Gastroesophageal sphincter (tissue), 4 donors: ENCODE measurements around the gene HACD2. TPM values are rescaled to one million over a fixed set of nuclear protein-coding genes. Genes with fewer than 3 reads are reported as not detected.
A peak's percentile ranks its signal among the peaks of the same experiment; 100 is the strongest.

ENCODE experiments used
- ATAC-seq: fragments of 150-250 bp; one replicate; pipeline ENCODE4 v1.9.1; 2016; ENCODE audit warnings: mild to moderate bottlenecking, moderate library complexity
- H3K27ac ChIP-seq, 4 donors: fragments of 200-600 bp; sonication (generic) in 3 of 4; 1 replicate in 3 of 4; 2 replicates in 1 of 4; pipeline ENCODE4 v1.5.1; 2016 to 2019
- H3K27me3 ChIP-seq: fragments of 200-600 bp; sonication (generic); one replicate; pipeline ENCODE4 v1.5.1; 2019
- H3K36me3 ChIP-seq, 2 donors: fragments of 200-600 bp; sonication (generic); one replicate each; pipeline ENCODE4 v1.5.1; 2019; ENCODE audit warnings: control low read depth in 1 of 2
- H3K4me1 ChIP-seq, 3 donors: fragments of 200-600 bp; sonication (generic); 1 replicate in 2 of 3; 2 replicates in 1 of 3; pipeline ENCODE4 v1.5.1; 2016 to 2019; ENCODE audit warnings: control low read depth in 2 of 3
- H3K4me3 ChIP-seq, 2 donors: fragments of 200-600 bp; sonication (generic); one replicate each; pipeline ENCODE4 v1.5.1; 2019; ENCODE audit warnings: mild to moderate bottlenecking in 1 of 2, moderate library complexity in 1 of 2
- H3K9me3 ChIP-seq, 3 donors: fragments of 200-600 bp; sonication (generic); one replicate each; pipeline ENCODE4 v1.5.1; 2017 to 2019; ENCODE audit warnings: control low read depth in 2 of 3
- EP300 ChIP-seq: sonication (generic); formaldehyde crosslinking; IDR thresholded peaks from one replicate; pipeline ENCODE4 v1.6.1; 2017; ENCODE audit warnings: antibody characterized with exemption, mild to moderate bottlenecking
- POLR2A ChIP-seq, 2 donors: fragments of 450-650 bp; IDR thresholded peaks; one replicate each; pipeline ENCODE4 v1.6.1; 2017; ENCODE audit warnings: antibody characterized with exemption in 2 of 2, mild to moderate bottlenecking in 2 of 2, moderate library complexity in 1 of 2
- POLR2AphosphoS5 ChIP-seq: sonication (generic); formaldehyde crosslinking; IDR thresholded peaks from one replicate; pipeline ENCODE4 v1.6.1; 2017; ENCODE audit warnings: antibody characterized with exemption
- WGBS, 2 donors: methylation state at CpG; one replicate each; pipeline ENCODE4 v1.1.5; 2018; ENCODE audit warnings: low coverage in 1 of 2; 5-methylcytosine and 5-hydroxymethylcytosine counted together
- total RNA-seq, 4 donors: library from RNA; depleted of rRNA; stranded (reverse); fragments of >200 nt; gene quantifications; one replicate each; pipeline ENCODE4 v1.1.0, GENCODE V29; 2016
- TF ChIP-seq, protein P1 (sequence below), 4 experiments: fragments of 200-600 bp in 2 of 4; fragments of 450-650 bp in 2 of 4; sonication (generic) in 1 of 4; IDR thresholded peaks; one replicate each; pipeline ENCODE4 v1.5.1; 2017 to 2019; ENCODE audit warnings: antibody characterized with exemption in 4 of 4, mild to moderate bottlenecking in 2 of 4, moderate library complexity in 2 of 4

Gene HACD2
- total RNA-seq, 4 donors from 2014 or later = 21.3 to 36.7 (median 28.1) TPM

DNA sequence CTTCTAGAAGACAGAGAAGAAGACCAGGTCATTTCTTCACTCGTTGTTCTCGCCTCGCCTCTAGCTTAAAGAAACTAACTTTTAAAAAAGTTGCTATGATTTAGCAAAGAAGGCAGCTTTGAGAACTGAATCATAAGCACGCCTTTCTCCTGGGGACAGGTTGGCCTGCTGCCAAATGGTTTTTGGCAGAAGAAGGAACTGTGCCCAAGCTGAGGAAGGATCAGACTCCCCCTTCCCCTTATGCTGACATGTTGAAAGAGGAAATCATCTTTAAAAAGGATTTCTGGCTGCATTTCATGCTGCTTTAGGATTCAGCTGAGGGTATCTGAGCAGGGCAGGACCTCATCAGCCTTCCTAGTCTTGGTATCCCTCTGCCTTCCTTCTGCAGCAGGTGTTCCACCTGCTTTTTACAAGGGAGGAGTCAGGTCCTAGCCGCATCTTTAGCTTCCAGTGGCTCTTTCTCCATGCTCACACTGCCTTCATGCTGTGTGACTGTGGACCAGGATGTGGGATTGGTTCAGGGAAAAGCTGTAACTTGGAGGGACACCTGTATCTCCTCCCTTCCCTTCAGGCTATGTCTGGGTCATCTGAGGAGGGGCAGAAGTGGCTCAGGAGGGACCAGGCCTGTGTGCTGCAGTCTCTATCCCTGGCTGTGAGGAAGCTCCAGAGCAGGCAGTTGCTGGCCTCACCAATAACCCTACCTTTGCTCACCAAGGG lies 34.1 kb upstream of the HACD2 start:
- no peaks in the 10 kb centered on the region for H3K27me3 ChIP-seq
- peaks cover 3 to 63% of the 10 kb centered on the region in 2 donors for H3K36me3 ChIP-seq
- WGBS, 2 donors = 17 to 19% methylated on average over 4 of the region's 5 CpGs
- peak overlapping the region; percentile 93 to 96 (median 94) for H3K27ac ChIP-seq
- no peaks in the 10 kb centered on the region for H3K9me3 ChIP-seq
- TF ChIP-seq POLR2AphosphoS5 (peak; percentile 85), EP300 (no peak), POLR2A (IDR thresholded peaks at IDR 0.05) (peak in 1 of 2 donors; percentile 9)
- TF ChIP-seq, protein P1, sequence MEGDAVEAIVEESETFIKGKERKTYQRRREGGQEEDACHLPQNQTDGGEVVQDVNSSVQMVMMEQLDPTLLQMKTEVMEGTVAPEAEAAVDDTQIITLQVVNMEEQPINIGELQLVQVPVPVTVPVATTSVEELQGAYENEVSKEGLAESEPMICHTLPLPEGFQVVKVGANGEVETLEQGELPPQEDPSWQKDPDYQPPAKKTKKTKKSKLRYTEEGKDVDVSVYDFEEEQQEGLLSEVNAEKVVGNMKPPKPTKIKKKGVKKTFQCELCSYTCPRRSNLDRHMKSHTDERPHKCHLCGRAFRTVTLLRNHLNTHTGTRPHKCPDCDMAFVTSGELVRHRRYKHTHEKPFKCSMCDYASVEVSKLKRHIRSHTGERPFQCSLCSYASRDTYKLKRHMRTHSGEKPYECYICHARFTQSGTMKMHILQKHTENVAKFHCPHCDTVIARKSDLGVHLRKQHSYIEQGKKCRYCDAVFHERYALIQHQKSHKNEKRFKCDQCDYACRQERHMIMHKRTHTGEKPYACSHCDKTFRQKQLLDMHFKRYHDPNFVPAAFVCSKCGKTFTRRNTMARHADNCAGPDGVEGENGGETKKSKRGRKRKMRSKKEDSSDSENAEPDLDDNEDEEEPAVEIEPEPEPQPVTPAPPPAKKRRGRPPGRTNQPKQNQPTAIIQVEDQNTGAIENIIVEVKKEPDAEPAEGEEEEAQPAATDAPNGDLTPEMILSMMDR (IDR thresholded peaks at IDR 0.05) = no peak
- H3K4me3 ChIP-seq = peak overlapping the region; percentile 53 to 61
- peak; percentile 48 for ATAC-seq
- peaks cover 0 to 98% (median 7%) of the 10 kb centered on the region in 3 donors for H3K4me1 ChIP-seq

DNA sequence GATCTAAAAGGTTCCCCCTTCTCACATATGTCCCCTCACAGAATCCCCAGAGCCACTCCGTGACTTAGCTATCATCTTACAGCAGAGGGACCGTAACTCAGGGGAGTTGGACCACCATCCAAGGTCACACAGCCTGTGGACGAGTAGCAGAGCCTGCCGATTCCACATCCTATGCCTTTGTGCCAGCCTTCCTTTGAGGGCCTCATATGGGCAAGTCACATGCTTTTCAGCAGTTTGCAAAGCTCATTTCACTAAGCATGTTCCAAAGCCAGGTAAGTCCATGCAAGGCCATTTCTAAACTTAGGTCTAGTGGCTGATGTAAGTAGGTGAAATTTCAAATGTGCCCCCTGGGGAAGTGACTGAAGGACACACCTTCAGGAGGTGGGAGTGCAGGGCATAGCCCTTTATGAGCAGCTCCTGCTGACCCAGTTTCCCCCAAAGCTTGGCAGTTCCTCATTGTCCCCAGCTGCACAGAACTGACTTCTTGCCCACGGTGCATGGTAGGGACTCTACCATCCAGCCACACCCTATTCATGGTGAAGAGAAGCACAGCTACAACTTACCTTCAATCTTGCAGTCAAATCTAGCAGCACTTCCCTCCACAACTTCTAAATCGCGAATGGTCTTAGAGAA lies 33.3 kb upstream of the HACD2 start:
- H3K27me3 ChIP-seq = no peaks in the 10 kb centered on the region
- peaks cover 0 to 98% (median 11%) of the 10 kb centered on the region in 3 donors for H3K4me1 ChIP-seq
- H3K27ac ChIP-seq = peak overlapping the region; percentile 93 to 96 (median 94)
- no peak for TF ChIP-seq POLR2AphosphoS5
- TF ChIP-seq EP300 = no peak
- TF ChIP-seq POLR2A (IDR thresholded peaks at IDR 0.05) = peak in 1 of 2 donors; percentile 20
- TF ChIP-seq, protein P1 (IDR thresholded peaks at IDR 0.05) = no peak
- peak overlapping the region; percentile 53 to 61 for H3K4me3 ChIP-seq
- no peak for ATAC-seq
- peaks cover 11 to 63% of the 10 kb centered on the region in 2 donors for H3K36me3 ChIP-seq
- 34 to 57% methylated on average over 3 to 6 of the region's 7 CpGs for WGBS, 2 donors
- no peaks in the 10 kb centered on the region for H3K9me3 ChIP-seq

DNA sequence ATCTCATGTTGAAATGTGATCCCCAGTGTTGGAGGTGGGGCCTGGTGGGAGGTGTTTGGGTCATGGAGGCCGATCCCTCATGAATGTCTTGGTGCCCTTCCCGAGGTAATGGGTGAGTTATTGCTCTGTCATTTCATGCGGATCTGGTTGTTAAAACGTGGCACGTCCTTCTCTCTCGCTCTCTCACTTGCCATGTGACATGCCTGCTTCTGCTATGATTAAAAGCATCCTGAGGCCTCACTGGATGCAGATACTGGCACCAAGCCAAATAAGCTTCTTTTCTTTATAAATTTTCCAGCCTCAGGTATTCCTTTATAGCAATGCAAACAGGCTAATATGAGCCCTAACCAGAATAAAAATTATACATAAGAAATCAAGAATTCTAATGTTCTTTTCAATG lies 31.7 kb upstream of the HACD2 start:
- Histone ChIP-seq H3K27ac (peak overlapping the region; percentile 39 to 96 (median 94)), H3K9me3 (no peaks in the 10 kb centered on the region), H3K4me1 (peaks cover 0 to 98% (median 11%) of the 10 kb centered on the region in 3 donors), H3K27me3 (no peaks in the 10 kb centered on the region), H3K4me3 (peak overlapping the region; percentile 53 to 61), H3K36me3 (peaks cover 16 to 60% of the 10 kb centered on the region in 2 donors)
- WGBS, 2 donors = 38 to 68% methylated on average over 6 of the region's 6 CpGs
- no peak for ATAC-seq
- peak; percentile 67 for TF ChIP-seq POLR2AphosphoS5
- TF ChIP-seq, protein P1 (IDR thresholded peaks at IDR 0.05) = no peak

DNA sequence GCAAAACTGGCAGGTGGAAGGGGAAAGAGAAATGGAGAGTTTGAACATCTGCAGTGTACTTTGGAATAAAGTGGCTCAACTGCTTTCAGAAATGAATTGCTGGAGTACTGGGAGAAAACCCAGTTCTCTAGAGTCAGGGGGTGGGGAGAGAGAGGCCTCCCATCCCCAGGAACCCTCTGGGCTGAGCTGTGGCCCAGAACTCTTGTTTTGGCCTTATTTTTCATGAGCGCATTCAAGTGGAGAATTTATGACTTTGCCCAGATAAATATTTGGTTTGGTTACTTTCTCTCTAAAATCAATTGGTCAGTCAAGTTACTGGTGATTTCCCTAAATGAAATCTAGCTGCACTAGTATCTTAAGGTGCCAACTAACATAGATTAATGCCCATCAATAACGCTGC lies 28.7 kb upstream of the HACD2 start:
- 37 to 45% methylated on average over 2 of the region's 2 CpGs for WGBS, 2 donors
- Histone ChIP-seq H3K9me3 (no peaks in the 10 kb centered on the region), H3K27ac (peak overlapping the region in 3 of 4 donors; percentile 34 to 94 (median 50)), H3K4me1 (peaks cover 0 to 73% (median 4%) of the 10 kb centered on the region in 3 donors), H3K36me3 (peaks cover 16 to 71% of the 10 kb centered on the region in 2 donors), H3K27me3 (no peaks in the 10 kb centered on the region), H3K4me3 (no peak overlapping the region)
- ATAC-seq = no peak
- no peak for TF ChIP-seq POLR2A (IDR thresholded peaks at IDR 0.05)
- TF ChIP-seq, protein P1 (IDR thresholded peaks at IDR 0.05) = no peak
- TF ChIP-seq POLR2AphosphoS5 = peak; percentile 4
- no peak for TF ChIP-seq EP300
